Neuron (in vitro differentiated cells): ENCODE results near the gene HTR7.
"Not testable (repeated sequence)": the region's sequence is repeated elsewhere in the genome, so short reads cannot be mapped to it uniquely, and the experiment has no call there.

Experiments used
- H2AFZ ChIP-seq: one replicate; pipeline ENCODE4 v1.6.1; 2013; ENCODE audit warnings: low read depth, mild to moderate bottlenecking, inconsistent platforms, low read length, moderate library complexity
- H3K27me3 ChIP-seq: one replicate; pipeline ENCODE4 v1.6.1; 2013; ENCODE audit warnings: low read length; ENCODE audit not compliant: insufficient read depth
- H3K36me3 ChIP-seq: one replicate; pipeline ENCODE4 v1.6.1; 2013; ENCODE audit warnings: low read length; ENCODE audit not compliant: insufficient read depth
- H3K4me1 ChIP-seq: one replicate; pipeline ENCODE4 v1.6.1; 2013; ENCODE audit warnings: low read length; ENCODE audit not compliant: insufficient read depth
- H3K4me3 ChIP-seq: 2 replicates; pipeline ENCODE4 v1.5.1; 2013; ENCODE audit warnings: mild to moderate bottlenecking, low read length, moderate library complexity
- H3K9me3 ChIP-seq: one replicate; pipeline ENCODE4 v1.6.1; 2013; ENCODE audit warnings: low read length

Gene HTR7

GRCh38 chr10:90816466-90816865 is 41.4 kb downstream of the HTR7 start:
- H3K4me1 ChIP-seq: no peaks in the 10 kb centered on the region
- H3K27me3 ChIP-seq: no peaks in the 10 kb centered on the region
- no peak overlapping the region for H3K4me3 ChIP-seq
- H3K9me3 ChIP-seq: no peaks in the 10 kb centered on the region
- no peaks in the 10 kb centered on the region for H3K36me3 ChIP-seq
- H2AFZ ChIP-seq: no peak overlapping the region

- Histone ChIP-seq H2AFZ (no peak overlapping the region), H3K36me3 (no peaks in the 10 kb centered on the region), H3K27me3 (no peaks in the 10 kb centered on the region), H3K4me3 (no peak overlapping the region), H3K4me1 (no peaks in the 10 kb centered on the region), H3K9me3 (no peaks in the 10 kb centered on the region)
Measured at GRCh38 chr10:90813594-90814365, 44.1 kb downstream of the HTR7 start.

GRCh38 chr10:90807106-90807505 is 50.7 kb downstream of the HTR7 start:
- H3K36me3 ChIP-seq, H3K4me3 ChIP-seq, H3K4me1 ChIP-seq, H3K27me3 ChIP-seq, H3K9me3 ChIP-seq, H2AFZ ChIP-seq: not testable (repeated sequence)

- Histone ChIP-seq H3K27me3 (peaks cover 6% of the 10 kb centered on the region), H3K4me3 (no peak overlapping the region), H3K9me3 (no peaks in the 10 kb centered on the region), H2AFZ (no peak overlapping the region), H3K4me1 (no peaks in the 10 kb centered on the region), H3K36me3 (no peaks in the 10 kb centered on the region)
Measured at GRCh38 chr10:90806677-90807076, 51.2 kb downstream of the HTR7 start.

GRCh38 chr10:90805206-90805605 is 52.6 kb downstream of the HTR7 start:
- H3K4me1 ChIP-seq: no peaks in the 10 kb centered on the region
- no peaks in the 10 kb centered on the region for H3K36me3 ChIP-seq
- H3K27me3 ChIP-seq: peaks cover 6% of the 10 kb centered on the region
- no peaks in the 10 kb centered on the region for H3K9me3 ChIP-seq
- H2AFZ ChIP-seq: no peak overlapping the region
- no peak overlapping the region for H3K4me3 ChIP-seq

GRCh38 chr10:90804354-90804753 is 53.5 kb downstream of the HTR7 start:
- Histone ChIP-seq H3K4me1 (no peaks in the 10 kb centered on the region), H3K4me3 (no peak overlapping the region), H3K27me3 (peaks cover 6% of the 10 kb centered on the region), H3K9me3 (no peaks in the 10 kb centered on the region), H2AFZ (no peak overlapping the region), H3K36me3 (no peaks in the 10 kb centered on the region)

- Histone ChIP-seq H3K27me3 (peaks cover 6% of the 10 kb centered on the region), H3K36me3 (no peaks in the 10 kb centered on the region), H3K4me3 (no peak overlapping the region), H3K9me3 (no peaks in the 10 kb centered on the region), H2AFZ (no peak overlapping the region), H3K4me1 (no peaks in the 10 kb centered on the region)
Measured at GRCh38 chr10:90801608-90802007, 56.2 kb downstream of the HTR7 start.

- no peaks in the 10 kb centered on the region for H3K9me3 ChIP-seq
- H2AFZ ChIP-seq: no peak overlapping the region
- H3K4me1 ChIP-seq: no peaks in the 10 kb centered on the region
- H3K4me3 ChIP-seq: no peak overlapping the region
- H3K27me3 ChIP-seq: peaks cover 6% of the 10 kb centered on the region
- no peaks in the 10 kb centered on the region for H3K36me3 ChIP-seq
Measured at GRCh38 chr10:90800232-90800796, 57.5 kb downstream of the HTR7 start.

GRCh38 chr10:90799172-90799571 is 58.7 kb downstream of the HTR7 start:
- no peaks in the 10 kb centered on the region for H3K9me3 ChIP-seq
- no peak overlapping the region for H2AFZ ChIP-seq
- H3K4me3 ChIP-seq: no peak overlapping the region
- H3K36me3 ChIP-seq: no peaks in the 10 kb centered on the region
- no peaks in the 10 kb centered on the region for H3K4me1 ChIP-seq
- peaks cover 3% of the 10 kb centered on the region for H3K27me3 ChIP-seq

GRCh38 chr10:90798482-90798881 is 59.4 kb downstream of the HTR7 start:
- H2AFZ ChIP-seq: no peak overlapping the region

GRCh38 chr10:90790422-90790821 is 67.4 kb downstream of the HTR7 start:
- Histone ChIP-seq H3K4me1 (no peaks in the 10 kb centered on the region), H3K36me3 (no peaks in the 10 kb centered on the region), H3K9me3 (no peaks in the 10 kb centered on the region), H3K27me3 (peaks cover 3% of the 10 kb centered on the region), H3K4me3 (no peak overlapping the region), H2AFZ (no peak overlapping the region)

More at GRCh38 chr10:90798482-90798881, 59.4 kb downstream of the HTR7 start:
- H3K27me3 ChIP-seq: no peaks in the 10 kb centered on the region
- H3K36me3 ChIP-seq: no peaks in the 10 kb centered on the region
- H3K4me3 ChIP-seq: no peak overlapping the region
- H3K9me3 ChIP-seq: no peaks in the 10 kb centered on the region
- H3K4me1 ChIP-seq: no peaks in the 10 kb centered on the region

- H2AFZ ChIP-seq: no peak overlapping the region
- H3K4me1 ChIP-seq: no peaks in the 10 kb centered on the region
- peaks cover 9% of the 10 kb centered on the region for H3K27me3 ChIP-seq
- no peak overlapping the region for H3K4me3 ChIP-seq
- no peaks in the 10 kb centered on the region for H3K9me3 ChIP-seq
- no peaks in the 10 kb centered on the region for H3K36me3 ChIP-seq
Measured at GRCh38 chr10:90788968-90789367, 68.9 kb downstream of the HTR7 start.

- H2AFZ ChIP-seq: no peak overlapping the region
- H3K27me3 ChIP-seq: peaks cover 9% of the 10 kb centered on the region
- no peaks in the 10 kb centered on the region for H3K9me3 ChIP-seq
- H3K4me1 ChIP-seq: no peaks in the 10 kb centered on the region
- H3K4me3 ChIP-seq: no peak overlapping the region
- no peaks in the 10 kb centered on the region for H3K36me3 ChIP-seq
Measured at GRCh38 chr10:90788199-90788491, 69.7 kb downstream of the HTR7 start.
